ENCODE data around the gene UNC93B1. TPM values are rescaled to one million over a fixed set of nuclear protein-coding genes. Genes with fewer than 3 reads are reported as not detected.

UNC93B1 gene
- total and polyA plus RNA-seq, 2 of the 13 experiments (the other 11 are each of a cell fraction or from before 2014, with no cell fraction given): 8.8 to 18.9 TPM

DNA sequence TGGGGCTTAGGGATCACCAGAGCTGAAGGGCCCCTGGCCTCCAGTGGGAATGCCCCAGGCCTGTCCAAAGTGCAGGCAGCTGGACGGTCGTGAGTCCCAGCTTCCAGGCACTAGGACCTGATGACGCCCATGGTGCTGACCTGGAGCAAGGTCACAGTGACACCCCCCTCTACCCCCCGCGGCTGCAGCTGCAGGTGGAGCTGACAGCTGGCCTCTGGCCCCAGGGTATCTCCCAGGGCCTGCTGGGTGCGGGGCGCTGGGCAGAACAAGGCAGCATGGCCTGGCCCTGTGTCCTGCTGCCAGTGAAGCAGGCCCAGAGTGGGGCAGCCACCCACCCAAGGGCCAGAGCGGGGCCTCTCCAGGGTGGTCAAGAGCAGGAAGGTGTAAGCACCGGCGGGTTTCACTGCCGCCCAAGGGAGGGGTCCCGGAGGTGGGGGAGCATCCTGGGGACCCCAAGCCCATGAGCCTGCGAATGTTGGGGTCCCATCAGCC lies 34.4 kb upstream of the UNC93B1 start (continued):
- no peak for TF ChIP-seq GLMP (CRISPR knock-in tag; IDR thresholded peaks at IDR 0.05; ENCODE audit: borderline replicate concordance)
- TF ChIP-seq MIER2 (CRISPR knock-in tag; IDR thresholded peaks at IDR 0.05): peak; percentile 54; the same call in 1 of the 2 replicates
- no peak for TF ChIP-seq HNRNPH1 (optimal IDR thresholded peaks at IDR 0.05; ENCODE audit: low read depth, low read length)
- TF ChIP-seq, protein P1, sequence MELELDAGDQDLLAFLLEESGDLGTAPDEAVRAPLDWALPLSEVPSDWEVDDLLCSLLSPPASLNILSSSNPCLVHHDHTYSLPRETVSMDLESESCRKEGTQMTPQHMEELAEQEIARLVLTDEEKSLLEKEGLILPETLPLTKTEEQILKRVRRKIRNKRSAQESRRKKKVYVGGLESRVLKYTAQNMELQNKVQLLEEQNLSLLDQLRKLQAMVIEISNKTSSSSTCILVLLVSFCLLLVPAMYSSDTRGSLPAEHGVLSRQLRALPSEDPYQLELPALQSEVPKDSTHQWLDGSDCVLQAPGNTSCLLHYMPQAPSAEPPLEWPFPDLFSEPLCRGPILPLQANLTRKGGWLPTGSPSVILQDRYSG (CRISPR knock-in tag; IDR thresholded peaks at IDR 0.05): no peak
- TF ChIP-seq, protein P2, sequence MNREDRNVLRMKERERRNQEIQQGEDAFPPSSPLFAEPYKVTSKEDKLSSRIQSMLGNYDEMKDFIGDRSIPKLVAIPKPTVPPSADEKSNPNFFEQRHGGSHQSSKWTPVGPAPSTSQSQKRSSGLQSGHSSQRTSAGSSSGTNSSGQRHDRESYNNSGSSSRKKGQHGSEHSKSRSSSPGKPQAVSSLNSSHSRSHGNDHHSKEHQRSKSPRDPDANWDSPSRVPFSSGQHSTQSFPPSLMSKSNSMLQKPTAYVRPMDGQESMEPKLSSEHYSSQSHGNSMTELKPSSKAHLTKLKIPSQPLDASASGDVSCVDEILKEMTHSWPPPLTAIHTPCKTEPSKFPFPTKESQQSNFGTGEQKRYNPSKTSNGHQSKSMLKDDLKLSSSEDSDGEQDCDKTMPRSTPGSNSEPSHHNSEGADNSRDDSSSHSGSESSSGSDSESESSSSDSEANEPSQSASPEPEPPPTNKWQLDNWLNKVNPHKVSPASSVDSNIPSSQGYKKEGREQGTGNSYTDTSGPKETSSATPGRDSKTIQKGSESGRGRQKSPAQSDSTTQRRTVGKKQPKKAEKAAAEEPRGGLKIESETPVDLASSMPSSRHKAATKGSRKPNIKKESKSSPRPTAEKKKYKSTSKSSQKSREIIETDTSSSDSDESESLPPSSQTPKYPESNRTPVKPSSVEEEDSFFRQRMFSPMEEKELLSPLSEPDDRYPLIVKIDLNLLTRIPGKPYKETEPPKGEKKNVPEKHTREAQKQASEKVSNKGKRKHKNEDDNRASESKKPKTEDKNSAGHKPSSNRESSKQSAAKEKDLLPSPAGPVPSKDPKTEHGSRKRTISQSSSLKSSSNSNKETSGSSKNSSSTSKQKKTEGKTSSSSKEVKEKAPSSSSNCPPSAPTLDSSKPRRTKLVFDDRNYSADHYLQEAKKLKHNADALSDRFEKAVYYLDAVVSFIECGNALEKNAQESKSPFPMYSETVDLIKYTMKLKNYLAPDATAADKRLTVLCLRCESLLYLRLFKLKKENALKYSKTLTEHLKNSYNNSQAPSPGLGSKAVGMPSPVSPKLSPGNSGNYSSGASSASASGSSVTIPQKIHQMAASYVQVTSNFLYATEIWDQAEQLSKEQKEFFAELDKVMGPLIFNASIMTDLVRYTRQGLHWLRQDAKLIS (CRISPR knock-in tag; IDR thresholded peaks at IDR 0.05): 0 out of 2 replicates have a peak, but pooled peaks have one; percentile 18
- TF ChIP-seq CBX5 (CRISPR knock-in tag; IDR thresholded peaks at IDR 0.05; ENCODE audit: borderline replicate concordance): peak; percentile 84; the same call in 1 of the 2 replicates
- TF ChIP-seq, protein P3, sequence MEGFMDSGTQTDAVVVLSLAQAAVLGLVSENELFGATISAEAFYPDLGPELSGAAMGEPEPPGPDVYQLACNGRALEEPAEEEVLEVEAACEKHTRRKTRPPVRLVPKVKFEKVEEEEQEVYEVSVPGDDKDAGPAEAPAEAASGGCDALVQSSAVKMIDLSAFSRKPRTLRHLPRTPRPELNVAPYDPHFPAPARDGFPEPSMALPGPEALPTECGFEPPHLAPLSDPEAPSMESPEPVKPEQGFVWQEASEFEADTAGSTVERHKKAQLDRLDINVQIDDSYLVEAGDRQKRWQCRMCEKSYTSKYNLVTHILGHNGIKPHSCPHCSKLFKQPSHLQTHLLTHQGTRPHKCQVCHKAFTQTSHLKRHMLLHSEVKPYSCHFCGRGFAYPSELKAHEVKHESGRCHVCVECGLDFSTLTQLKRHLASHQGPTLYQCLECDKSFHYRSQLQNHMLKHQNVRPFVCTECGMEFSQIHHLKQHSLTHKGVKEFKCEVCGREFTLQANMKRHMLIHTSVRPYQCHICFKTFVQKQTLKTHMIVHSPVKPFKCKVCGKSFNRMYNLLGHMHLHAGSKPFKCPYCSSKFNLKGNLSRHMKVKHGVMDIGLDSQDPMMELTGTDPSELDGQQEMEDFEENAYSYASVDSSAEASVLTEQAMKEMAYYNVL (CRISPR knock-in tag; IDR thresholded peaks at IDR 0.05; ENCODE audit: borderline replicate concordance): peak; percentile 91
- TF ChIP-seq IKZF4 (CRISPR knock-in tag; IDR thresholded peaks at IDR 0.05; ENCODE audit: borderline replicate concordance, low read depth, not compliant biosample characterization): no peak
- TF ChIP-seq CENPX (CRISPR knock-in tag; IDR thresholded peaks at IDR 0.05): no peak
- TF ChIP-seq ZNF7 (CRISPR knock-in tag; IDR thresholded peaks at IDR 0.05): 0 out of 2 replicates have a peak, but pooled peaks have one; percentile 51
- TF ChIP-seq ZNF143 (CRISPR knock-in tag; IDR thresholded peaks at IDR 0.05): peak; percentile 74
- TF ChIP-seq ZFP41 (CRISPR knock-in tag; IDR thresholded peaks at IDR 0.05; ENCODE audit: borderline replicate concordance): no peak
- peak; percentile 63; the same call in 1 of the 2 replicates for TF ChIP-seq ETV5 (CRISPR knock-in tag; IDR thresholded peaks at IDR 0.05; ENCODE audit: borderline replicate concordance)
- no peak for TF ChIP-seq MTA3 (CRISPR knock-in tag; IDR thresholded peaks at IDR 0.05)
- TF ChIP-seq NFKB2 (CRISPR knock-in tag; IDR thresholded peaks at IDR 0.05; ENCODE audit: borderline replicate concordance): no peak
- peak; percentile 51; the same call in 1 of the 2 replicates for TF ChIP-seq CAMTA2 (CRISPR knock-in tag; IDR thresholded peaks at IDR 0.05; ENCODE audit: borderline replicate concordance)
- TF ChIP-seq SAFB2 (CRISPR knock-in tag; IDR thresholded peaks at IDR 0.05; ENCODE audit: borderline replicate concordance, low read depth): 0 out of 2 replicates have a peak, but pooled peaks have one; percentile 21
- TF ChIP-seq BCL3 (CRISPR knock-in tag; IDR thresholded peaks at IDR 0.05): no peak; the same call in 1 of the 2 replicates
- TF ChIP-seq DNMT3B (CRISPR knock-in tag; conservative IDR thresholded peaks at IDR 0.05): no peak
- TF ChIP-seq ZNF256 (CRISPR knock-in tag; conservative IDR thresholded peaks at IDR 0.05): 0 out of 2 replicates have a peak, but pooled peaks have one; percentile 42
- no peak for TF ChIP-seq ZNF382 (CRISPR knock-in tag; IDR thresholded peaks at IDR 0.05; ENCODE audit: borderline replicate concordance)
